Measurements from ENCODE around the gene CPNE4.

The CPNE4 gene

DNA sequence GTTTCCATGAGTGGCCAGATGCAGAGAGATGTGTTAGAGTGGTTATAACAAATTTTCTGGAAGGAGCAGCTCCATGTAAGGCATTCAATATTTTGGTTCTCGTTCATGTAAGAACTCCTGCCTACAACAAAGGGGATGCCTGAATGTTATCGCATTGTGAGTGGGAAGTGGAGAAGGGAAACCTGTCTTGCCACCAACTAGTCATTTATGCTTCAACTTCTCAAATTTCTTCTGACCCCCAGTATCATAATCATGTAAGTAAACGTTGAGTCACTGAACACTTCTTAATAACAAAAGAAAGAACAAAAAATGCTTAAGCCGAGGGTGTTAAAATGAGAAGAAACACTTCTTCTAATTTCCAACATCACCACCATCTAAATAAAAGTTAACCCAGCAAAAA is 470.0 kb downstream of the CPNE4 start:
- Histone ChIP-seq H3K9me3 (ENCODE audit: control insufficient read depth in 1 of 2, low read length in 2 of 2) (no peaks in the 10 kb centered on the region), H3K27me3 (ENCODE audit: control insufficient read depth in 1 of 2, insufficient read depth in 2 of 2, low read length in 2 of 2) (no peaks in the 10 kb centered on the region), H3K9ac (ENCODE audit: low read depth in 1 of 2, low read length in 2 of 2) (no peak overlapping the region), H3K4me1 (ENCODE audit: control insufficient read depth in 1 of 2, insufficient read depth in 2 of 2, low read length in 2 of 2) (no peaks in the 10 kb centered on the region), H3K36me3 (ENCODE audit: control insufficient read depth in 1 of 2, insufficient read depth in 2 of 2, low read length in 2 of 2) (no peaks in the 10 kb centered on the region), H3K27ac (ENCODE audit: low read depth, low read length) (no peak overlapping the region), H3K4me3 (ENCODE audit: low read depth in 1 of 2, low read length in 2 of 2) (no peak overlapping the region)

DNA sequence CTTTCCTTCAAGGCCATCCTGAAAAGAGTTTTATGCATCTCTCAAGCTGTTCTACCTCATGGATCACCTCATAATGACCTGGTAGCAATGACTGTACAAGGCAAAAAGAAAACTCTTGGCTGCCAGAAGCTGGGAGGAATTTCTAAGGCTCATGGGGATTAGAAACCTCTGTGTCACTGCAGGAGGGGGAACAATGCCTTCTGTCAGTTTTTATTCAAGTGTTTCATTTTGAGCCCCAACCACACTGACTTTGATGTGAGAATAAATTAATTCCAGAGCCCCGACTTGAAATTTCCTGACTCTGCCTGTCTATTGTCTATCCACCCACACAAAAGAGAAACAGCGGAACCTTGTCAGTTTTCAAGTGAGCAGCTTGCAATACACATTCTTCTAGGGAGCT is 473.3 kb downstream of the CPNE4 start:
- no peak overlapping the region for H3K9ac ChIP-seq (ENCODE audit: low read depth in 1 of 2, low read length in 2 of 2)
- no peak overlapping the region for H3K27ac ChIP-seq (ENCODE audit: low read depth, low read length)
- H3K4me3 ChIP-seq (ENCODE audit: low read depth in 1 of 2, low read length in 2 of 2), result no peak overlapping the region

DNA sequence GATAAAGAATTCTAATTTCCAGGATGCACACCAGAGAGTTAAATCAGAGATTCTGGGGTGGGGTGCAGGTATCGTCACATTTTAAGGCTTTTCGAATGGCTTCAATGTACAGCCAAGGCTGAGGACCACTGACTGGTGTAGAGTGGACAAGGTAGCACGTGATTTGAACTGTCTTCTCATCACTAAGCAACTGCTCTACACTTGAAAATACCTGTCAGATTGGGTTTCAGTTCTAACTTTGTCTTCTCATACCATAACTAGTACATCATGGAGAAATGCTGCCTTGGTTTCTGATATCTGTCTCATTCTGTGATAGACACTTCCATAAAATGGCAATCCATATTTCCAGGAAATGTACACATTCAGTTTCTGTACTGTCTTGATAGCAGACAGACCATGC is 474.0 kb downstream of the CPNE4 start:
- no peak overlapping the region for H3K27ac ChIP-seq (ENCODE audit: low read depth, low read length)
- no peaks in the 10 kb centered on the region for H3K9me3 ChIP-seq (ENCODE audit: control insufficient read depth in 1 of 2, low read length in 2 of 2)
- H3K27me3 ChIP-seq (ENCODE audit: control insufficient read depth in 1 of 2, insufficient read depth in 2 of 2, low read length in 2 of 2), result no peaks in the 10 kb centered on the region
- H3K36me3 ChIP-seq (ENCODE audit: control insufficient read depth in 1 of 2, insufficient read depth in 2 of 2, low read length in 2 of 2), result no peaks in the 10 kb centered on the region
- no peak overlapping the region for H3K4me3 ChIP-seq (ENCODE audit: low read depth in 1 of 2, low read length in 2 of 2)
- no peaks in the 10 kb centered on the region for H3K4me1 ChIP-seq (ENCODE audit: control insufficient read depth in 1 of 2, insufficient read depth in 2 of 2, low read length in 2 of 2)
- no peak overlapping the region for H3K9ac ChIP-seq (ENCODE audit: low read depth in 1 of 2, low read length in 2 of 2)

More for the DNA sequence above, 473.3 kb downstream of the CPNE4 start:
- H3K36me3 ChIP-seq (ENCODE audit: control insufficient read depth in 1 of 2, insufficient read depth in 2 of 2, low read length in 2 of 2), result no peaks in the 10 kb centered on the region
- H3K9me3 ChIP-seq (ENCODE audit: control insufficient read depth in 1 of 2, low read length in 2 of 2), result no peaks in the 10 kb centered on the region
- no peaks in the 10 kb centered on the region for H3K4me1 ChIP-seq (ENCODE audit: control insufficient read depth in 1 of 2, insufficient read depth in 2 of 2, low read length in 2 of 2)
- no peaks in the 10 kb centered on the region for H3K27me3 ChIP-seq (ENCODE audit: control insufficient read depth in 1 of 2, insufficient read depth in 2 of 2, low read length in 2 of 2)

DNA sequence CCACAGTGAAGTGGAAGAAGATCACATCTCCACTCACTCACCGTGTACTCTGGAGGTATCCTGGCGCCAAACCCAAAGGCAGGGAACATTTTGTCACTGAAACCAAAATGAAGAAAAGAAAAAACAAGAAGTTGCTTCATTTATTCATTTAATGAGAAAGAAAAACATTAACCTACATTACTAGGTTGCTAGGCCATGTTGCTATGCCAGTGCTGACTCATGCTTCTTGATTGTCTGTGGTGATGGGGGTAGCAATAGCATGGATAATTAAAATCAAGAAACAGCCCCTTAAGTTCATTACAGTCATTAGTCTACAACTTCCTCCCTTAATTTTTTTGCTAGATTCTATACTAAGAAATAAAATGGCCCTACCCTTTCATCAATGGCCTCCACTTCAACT is 479.4 kb downstream of the CPNE4 start:
- no peak overlapping the region for H3K9ac ChIP-seq (ENCODE audit: low read depth in 1 of 2, low read length in 2 of 2)
- no peak overlapping the region for H3K4me3 ChIP-seq (ENCODE audit: low read depth in 1 of 2, low read length in 2 of 2)
- no peaks in the 10 kb centered on the region for H3K36me3 ChIP-seq (ENCODE audit: control insufficient read depth in 1 of 2, insufficient read depth in 2 of 2, low read length in 2 of 2)
- H3K27me3 ChIP-seq (ENCODE audit: control insufficient read depth in 1 of 2, insufficient read depth in 2 of 2, low read length in 2 of 2), result no peaks in the 10 kb centered on the region
- H3K4me1 ChIP-seq (ENCODE audit: control insufficient read depth in 1 of 2, insufficient read depth in 2 of 2, low read length in 2 of 2), result no peaks in the 10 kb centered on the region
- H3K9me3 ChIP-seq (ENCODE audit: control insufficient read depth in 1 of 2, low read length in 2 of 2), result no peaks in the 10 kb centered on the region
- H3K27ac ChIP-seq (ENCODE audit: low read depth, low read length), result no peak overlapping the region

DNA sequence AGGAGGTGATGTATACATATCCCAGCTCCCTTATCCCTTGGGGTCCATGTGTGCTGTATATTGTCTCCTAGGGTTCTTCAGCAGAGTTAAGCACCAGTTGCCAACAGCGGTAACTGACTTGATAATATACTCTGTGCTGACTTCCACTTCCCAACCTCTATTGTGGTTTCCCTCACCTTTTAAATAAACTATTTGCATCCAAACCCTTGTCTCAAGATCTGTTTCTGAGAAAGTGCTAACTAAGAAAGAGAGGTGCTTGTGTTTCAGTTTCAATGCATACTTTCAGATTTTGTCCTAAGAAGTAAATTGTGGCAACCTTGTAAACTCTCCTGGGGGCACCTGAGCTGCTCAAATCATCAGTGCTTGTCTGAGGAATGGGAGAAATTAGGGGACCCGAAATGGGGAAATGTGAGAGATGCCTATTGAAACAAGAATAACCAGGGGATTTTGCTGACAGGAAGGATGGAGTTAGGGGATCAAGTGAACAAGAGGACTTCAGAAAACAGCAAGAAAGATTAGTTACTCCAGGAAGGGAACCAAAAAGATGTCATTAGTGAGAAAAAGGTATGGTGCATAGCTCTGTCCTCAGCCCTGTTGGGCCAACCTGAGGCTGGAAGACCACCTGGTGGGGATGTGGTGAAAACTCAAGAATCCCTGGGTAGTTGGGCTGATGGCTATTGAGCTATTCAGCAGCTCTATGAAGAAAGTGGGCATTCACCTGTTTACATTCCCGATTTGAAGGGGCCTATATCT is 481.1 kb downstream of the CPNE4 start:
- H3K9me3 ChIP-seq (ENCODE audit: control insufficient read depth in 1 of 2, low read length in 2 of 2), result no peaks in the 10 kb centered on the region
- no peaks in the 10 kb centered on the region for H3K27me3 ChIP-seq (ENCODE audit: control insufficient read depth in 1 of 2, insufficient read depth in 2 of 2, low read length in 2 of 2)
- no peak overlapping the region for H3K9ac ChIP-seq (ENCODE audit: low read depth in 1 of 2, low read length in 2 of 2)
- no peak overlapping the region for H3K27ac ChIP-seq (ENCODE audit: low read depth, low read length)
- H3K4me3 ChIP-seq (ENCODE audit: low read depth in 1 of 2, low read length in 2 of 2), result no peak overlapping the region
- H3K4me1 ChIP-seq (ENCODE audit: control insufficient read depth in 1 of 2, insufficient read depth in 2 of 2, low read length in 2 of 2), result no peaks in the 10 kb centered on the region
- H3K36me3 ChIP-seq (ENCODE audit: control insufficient read depth in 1 of 2, insufficient read depth in 2 of 2, low read length in 2 of 2), result no peaks in the 10 kb centered on the region

DNA sequence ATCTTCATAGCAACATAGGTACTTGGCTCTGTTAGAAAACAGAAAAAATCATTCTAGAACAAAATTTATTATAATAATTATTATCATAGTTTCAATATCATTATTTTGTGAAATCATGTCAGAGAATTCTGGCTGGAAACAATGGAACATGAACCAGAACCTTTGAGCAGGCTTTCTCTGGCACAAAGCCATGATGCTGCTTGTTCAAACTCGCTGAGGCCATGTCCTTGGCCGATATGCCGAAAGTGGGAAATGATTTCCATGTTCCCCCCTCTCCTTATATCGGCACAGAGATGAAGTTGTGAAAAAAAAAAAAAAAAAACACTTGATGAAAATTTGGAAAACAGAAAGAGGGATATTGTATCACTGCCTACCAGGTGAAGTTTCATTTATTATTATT is 483.1 kb downstream of the CPNE4 start:
- no peak overlapping the region for H3K4me3 ChIP-seq (ENCODE audit: low read depth in 1 of 2, low read length in 2 of 2)
- H3K9ac ChIP-seq (ENCODE audit: low read depth in 1 of 2, low read length in 2 of 2), result no peak overlapping the region
- no peaks in the 10 kb centered on the region for H3K36me3 ChIP-seq (ENCODE audit: control insufficient read depth in 1 of 2, insufficient read depth in 2 of 2, low read length in 2 of 2)
- no peaks in the 10 kb centered on the region for H3K4me1 ChIP-seq (ENCODE audit: control insufficient read depth in 1 of 2, insufficient read depth in 2 of 2, low read length in 2 of 2)
- H3K27me3 ChIP-seq (ENCODE audit: control insufficient read depth in 1 of 2, insufficient read depth in 2 of 2, low read length in 2 of 2), result no peaks in the 10 kb centered on the region
- no peaks in the 10 kb centered on the region for H3K9me3 ChIP-seq (ENCODE audit: control insufficient read depth in 1 of 2, low read length in 2 of 2)
- H3K27ac ChIP-seq (ENCODE audit: low read depth, low read length), result no peak overlapping the region

DNA sequence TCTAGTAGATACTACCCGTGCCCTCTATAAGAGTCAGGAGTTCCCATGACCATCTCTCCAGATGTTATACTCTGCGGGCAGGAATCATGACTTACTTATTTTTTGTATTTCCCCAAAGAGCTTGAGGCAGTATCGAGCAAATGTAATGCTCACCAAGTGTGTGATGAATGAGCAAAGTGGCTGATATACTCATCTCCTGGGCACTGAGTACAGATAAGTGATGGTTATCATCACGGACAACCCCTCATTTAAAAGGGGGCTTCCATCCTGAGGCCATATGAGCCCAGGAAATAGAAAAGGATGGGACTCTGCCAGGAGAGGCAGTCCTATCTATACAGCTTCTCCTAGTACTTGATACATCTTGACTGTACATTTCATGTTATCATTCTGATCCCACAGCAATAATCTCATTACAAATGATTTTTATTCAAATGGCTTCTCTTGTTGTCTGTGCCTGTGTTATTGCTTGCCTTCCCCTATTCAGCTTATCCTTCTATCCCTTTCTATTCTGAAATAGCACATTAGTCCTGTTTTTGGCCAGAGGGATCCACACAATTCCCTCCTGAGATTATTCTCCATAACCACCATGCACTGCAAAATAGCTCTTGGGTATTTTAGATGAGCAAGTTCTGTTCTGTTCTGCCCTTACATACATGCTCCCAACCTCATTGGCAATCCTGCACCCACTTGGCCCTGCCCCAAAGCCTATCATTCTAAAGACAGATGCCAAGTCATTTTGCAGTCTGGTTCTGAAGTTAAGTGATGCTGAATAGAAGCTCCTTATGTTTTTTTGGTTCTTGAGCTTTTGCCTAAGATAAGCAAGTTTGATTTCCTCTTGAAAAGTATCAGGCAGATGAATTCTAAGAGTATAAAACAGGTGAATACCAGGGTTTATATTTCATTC is 484.0 kb downstream of the CPNE4 start:
- Histone ChIP-seq H3K36me3 (ENCODE audit: control insufficient read depth in 1 of 2, insufficient read depth in 2 of 2, low read length in 2 of 2) (no peaks in the 10 kb centered on the region), H3K9ac (ENCODE audit: low read depth in 1 of 2, low read length in 2 of 2) (no peak overlapping the region), H3K9me3 (ENCODE audit: control insufficient read depth in 1 of 2, low read length in 2 of 2) (no peaks in the 10 kb centered on the region), H3K27me3 (ENCODE audit: control insufficient read depth in 1 of 2, insufficient read depth in 2 of 2, low read length in 2 of 2) (no peaks in the 10 kb centered on the region), H3K4me3 (ENCODE audit: low read depth in 1 of 2, low read length in 2 of 2) (no peak overlapping the region), H3K4me1 (ENCODE audit: control insufficient read depth in 1 of 2, insufficient read depth in 2 of 2, low read length in 2 of 2) (no peaks in the 10 kb centered on the region), H3K27ac (ENCODE audit: low read depth, low read length) (no peak overlapping the region)

DNA sequence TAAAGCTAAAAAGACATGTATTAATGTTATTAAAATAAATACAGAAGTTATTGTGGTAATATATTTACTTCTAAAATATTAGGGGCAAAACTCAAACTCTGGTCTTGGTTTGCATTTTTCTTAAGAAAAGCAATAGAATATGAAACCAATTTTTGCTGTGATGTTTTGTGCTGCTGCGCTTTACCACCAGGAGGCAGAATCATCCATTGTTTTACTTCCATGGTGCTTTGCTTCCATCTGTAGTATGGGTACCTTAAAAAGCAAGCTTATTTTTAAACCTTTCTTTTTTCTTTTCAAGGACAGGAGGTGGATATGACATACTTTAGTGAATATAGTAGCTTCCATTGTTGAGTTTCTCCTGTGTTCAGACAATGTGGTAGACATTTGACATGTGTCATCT is 485.5 kb downstream of the CPNE4 start:
- no peaks in the 10 kb centered on the region for H3K9me3 ChIP-seq (ENCODE audit: control insufficient read depth in 1 of 2, low read length in 2 of 2)
- H3K36me3 ChIP-seq (ENCODE audit: control insufficient read depth in 1 of 2, insufficient read depth in 2 of 2, low read length in 2 of 2), result no peaks in the 10 kb centered on the region
- H3K4me1 ChIP-seq (ENCODE audit: control insufficient read depth in 1 of 2, insufficient read depth in 2 of 2, low read length in 2 of 2), result no peaks in the 10 kb centered on the region

DNA sequence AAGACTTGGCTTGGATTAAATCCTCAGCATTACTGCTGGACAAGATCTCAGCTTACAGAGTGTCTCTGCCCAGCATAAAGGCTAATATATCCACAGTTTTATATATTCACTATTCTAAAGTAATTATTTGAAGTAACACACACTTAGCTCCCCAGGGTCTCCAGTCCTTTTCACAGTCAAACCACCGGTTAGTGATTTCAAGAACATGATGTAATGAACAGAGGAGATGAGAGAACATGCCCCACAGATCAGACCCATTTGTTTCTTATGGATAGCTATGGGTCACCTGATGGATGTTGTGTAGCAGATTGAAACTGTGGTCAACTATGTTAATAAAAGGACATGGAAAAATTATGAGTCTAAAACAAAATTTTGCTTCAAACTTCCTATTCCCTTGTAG is 487.2 kb downstream of the CPNE4 start:
- H3K9ac ChIP-seq (ENCODE audit: low read depth in 1 of 2, low read length in 2 of 2), result no peak overlapping the region

More for the DNA sequence above, 485.5 kb downstream of the CPNE4 start:
- Histone ChIP-seq H3K4me3 (ENCODE audit: low read depth in 1 of 2, low read length in 2 of 2) (no peak overlapping the region), H3K27ac (ENCODE audit: low read depth, low read length) (no peak overlapping the region), H3K27me3 (ENCODE audit: control insufficient read depth in 1 of 2, insufficient read depth in 2 of 2, low read length in 2 of 2) (no peaks in the 10 kb centered on the region), H3K9ac (ENCODE audit: low read depth in 1 of 2, low read length in 2 of 2) (no peak overlapping the region)

DNA sequence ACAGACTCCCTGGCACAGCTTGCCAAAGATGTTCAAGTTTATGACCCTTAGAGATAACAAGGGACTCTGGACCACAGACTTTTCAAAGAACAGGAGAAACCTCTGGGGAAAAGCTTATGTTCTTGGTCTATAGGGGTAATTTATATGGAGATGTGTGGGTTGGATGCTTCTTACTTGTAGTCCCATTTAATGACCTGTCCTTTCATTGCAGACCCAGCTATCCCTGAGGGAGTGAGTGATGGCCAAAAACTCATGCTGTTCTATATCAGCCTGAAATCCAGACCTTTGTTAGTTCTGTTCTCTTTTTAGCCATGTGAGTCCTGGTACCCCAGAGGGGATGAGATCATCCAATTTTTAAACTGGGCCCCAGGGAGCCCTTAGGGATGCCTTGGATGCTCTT is 488.4 kb downstream of the CPNE4 start:
- Histone ChIP-seq H3K4me3 (ENCODE audit: low read depth in 1 of 2, low read length in 2 of 2) (no peak overlapping the region), H3K9me3 (ENCODE audit: control insufficient read depth in 1 of 2, low read length in 2 of 2) (no peaks in the 10 kb centered on the region), H3K4me1 (ENCODE audit: control insufficient read depth in 1 of 2, insufficient read depth in 2 of 2, low read length in 2 of 2) (no peaks in the 10 kb centered on the region), H3K9ac (ENCODE audit: low read depth in 1 of 2, low read length in 2 of 2) (no peak overlapping the region), H3K27ac (ENCODE audit: low read depth, low read length) (no peak overlapping the region), H3K36me3 (ENCODE audit: control insufficient read depth in 1 of 2, insufficient read depth in 2 of 2, low read length in 2 of 2) (no peaks in the 10 kb centered on the region), H3K27me3 (ENCODE audit: control insufficient read depth in 1 of 2, insufficient read depth in 2 of 2, low read length in 2 of 2) (no peaks in the 10 kb centered on the region)

More for the DNA sequence above, 487.2 kb downstream of the CPNE4 start:
- Histone ChIP-seq H3K27me3 (ENCODE audit: control insufficient read depth in 1 of 2, insufficient read depth in 2 of 2, low read length in 2 of 2) (no peaks in the 10 kb centered on the region), H3K4me1 (ENCODE audit: control insufficient read depth in 1 of 2, insufficient read depth in 2 of 2, low read length in 2 of 2) (no peaks in the 10 kb centered on the region), H3K9me3 (ENCODE audit: control insufficient read depth in 1 of 2, low read length in 2 of 2) (no peaks in the 10 kb centered on the region), H3K4me3 (ENCODE audit: low read depth in 1 of 2, low read length in 2 of 2) (no peak overlapping the region), H3K36me3 (ENCODE audit: control insufficient read depth in 1 of 2, insufficient read depth in 2 of 2, low read length in 2 of 2) (no peaks in the 10 kb centered on the region), H3K27ac (ENCODE audit: low read depth, low read length) (no peak overlapping the region)
